Stimulated activated CD8-positive, alpha-beta memory T cell treated with anti-CD3 and anti-CD28 coated beads, Interleukin-12 subunit alpha, Interleukin-12 subunit beta, amount 100 ng/mL, for 24 hours (primary cell): ENCODE data around the gene GABRA1.

Source experiments
- DNase-seq: peaks from one replicate; pipeline ENCODE4 v3.0.0-alpha.2; 2020; ENCODE audit errors: extremely low read depth

The GABRA1 gene

DNA sequence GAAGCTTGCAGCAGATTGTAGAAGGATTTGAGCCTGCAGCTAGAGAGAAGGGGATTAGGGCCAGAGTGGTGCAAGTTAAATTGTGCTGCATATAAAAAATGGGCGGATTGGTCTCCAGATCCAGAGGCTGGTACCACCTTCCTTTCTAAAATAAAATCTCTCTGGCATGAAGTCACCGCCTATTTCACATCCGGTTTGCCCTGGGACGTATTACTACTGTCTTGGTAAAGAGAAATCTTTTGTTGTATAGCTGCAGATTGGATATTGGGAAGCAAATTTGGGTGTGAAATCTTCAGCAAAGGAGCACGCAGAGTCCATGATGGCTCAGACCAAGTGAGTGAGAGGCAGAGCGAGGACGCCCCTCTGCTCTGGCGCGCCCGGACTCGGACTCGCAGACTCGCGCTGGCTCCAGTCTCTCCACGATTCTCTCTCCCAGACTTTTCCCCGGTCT, at the start of gene GABRA1:
GABRA1 (plus strand) TSS at position 180 of the 451 bp plus-strand sequence. CDS start 2,691 bp downstream, outside the sequence.
- DNase-seq: no peak

DNA sequence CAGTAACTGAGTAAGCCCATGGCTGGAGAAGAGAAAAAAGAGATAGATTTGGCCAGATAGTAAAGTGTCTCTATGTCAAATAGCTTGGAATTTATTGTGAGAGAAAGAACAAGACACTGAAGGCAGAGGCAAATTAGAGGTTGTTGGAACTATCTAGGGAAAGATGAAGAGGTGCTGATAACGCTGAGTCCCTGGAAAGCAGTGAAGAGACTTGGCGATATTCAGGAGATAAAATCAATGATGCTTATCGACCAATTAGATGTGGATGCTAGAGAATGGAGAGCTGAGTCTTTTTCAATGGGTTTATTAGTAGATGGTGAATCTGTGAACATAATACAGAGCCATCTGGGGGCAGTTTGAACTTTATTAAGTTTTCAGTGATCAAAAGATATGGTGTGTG, 48.6 kb upstream of the GABRA1 start:
- no peak for DNase-seq

DNA sequence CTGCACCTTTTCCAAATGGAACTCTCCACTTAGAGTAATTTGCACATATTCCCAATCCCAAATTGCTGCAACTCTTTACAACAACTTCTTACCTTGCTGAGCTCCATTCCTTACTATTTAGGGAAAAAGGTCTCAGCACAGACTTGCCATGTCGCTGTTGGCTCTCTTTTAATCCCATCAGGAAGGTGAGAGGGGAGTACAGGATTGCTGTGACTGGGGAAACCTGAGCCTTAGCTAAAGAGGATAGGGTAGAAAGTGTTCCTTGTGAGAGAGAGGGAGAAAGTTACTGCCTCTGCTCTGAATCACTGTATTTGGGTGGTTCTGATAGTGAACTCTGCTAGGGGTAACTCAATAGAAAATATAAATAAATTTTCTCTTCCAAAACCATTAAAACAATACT, 43.7 kb upstream of the GABRA1 start:
- no peak for DNase-seq

DNA sequence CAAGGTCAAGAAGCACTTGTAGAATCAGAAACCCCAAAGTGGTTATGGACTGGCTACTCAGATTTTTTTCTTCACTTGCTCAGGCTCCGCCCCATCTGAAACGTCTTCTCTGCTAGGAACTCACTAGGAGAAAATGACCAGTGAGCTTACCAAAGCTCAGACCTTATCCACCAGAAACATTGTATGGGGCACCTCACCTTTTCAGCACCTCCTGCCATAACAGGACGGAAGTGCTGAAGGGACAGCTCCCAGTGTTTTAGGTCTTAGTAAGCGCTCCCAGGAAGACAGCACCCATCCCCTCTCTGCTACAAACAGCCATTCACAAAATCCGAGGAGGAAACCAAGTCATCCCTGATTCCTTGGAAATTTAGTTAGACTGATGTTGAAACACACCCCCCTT, 1.2 kb upstream of the GABRA1 start:
- DNase-seq: no peak

DNA sequence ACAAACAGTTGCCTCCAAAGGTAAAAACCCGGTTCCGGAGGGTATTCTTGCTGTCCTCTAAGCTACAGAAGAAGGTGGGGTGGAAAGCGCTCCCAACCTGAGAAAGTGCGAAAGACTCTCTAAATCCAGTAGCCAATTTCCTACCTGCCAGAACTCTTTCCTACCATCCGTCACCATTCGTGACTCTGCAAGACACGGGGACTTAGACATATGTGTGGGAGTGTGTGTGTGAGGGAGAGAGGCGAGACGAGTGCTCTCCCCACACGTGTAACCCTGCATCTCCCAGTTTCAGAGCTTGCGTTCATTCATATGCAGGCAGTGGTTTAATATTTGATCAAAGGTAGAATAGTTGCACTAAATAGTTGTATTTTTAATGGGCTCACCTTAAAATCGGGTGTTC, 473 bp upstream of the GABRA1 start:
- DNase-seq: no peak

DNA sequence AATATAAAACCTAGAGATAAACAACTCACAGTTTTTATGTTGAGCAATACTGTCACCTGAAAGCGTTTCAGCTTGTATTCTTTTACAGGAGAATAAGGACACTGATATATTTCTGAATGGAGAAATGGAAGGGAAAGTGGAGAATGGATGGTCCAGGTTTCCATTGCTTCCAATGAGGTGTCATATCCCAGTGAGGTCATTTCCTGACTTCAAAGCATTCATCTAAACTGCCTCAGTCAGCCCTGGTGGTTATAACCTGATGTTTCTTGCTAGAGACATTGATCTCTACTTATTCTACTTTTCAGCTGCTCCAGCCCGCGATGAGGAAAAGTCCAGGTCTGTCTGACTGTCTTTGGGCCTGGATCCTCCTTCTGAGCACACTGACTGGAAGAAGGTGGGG, 2.6 kb downstream of the GABRA1 start:
- no peak for DNase-seq

DNA sequence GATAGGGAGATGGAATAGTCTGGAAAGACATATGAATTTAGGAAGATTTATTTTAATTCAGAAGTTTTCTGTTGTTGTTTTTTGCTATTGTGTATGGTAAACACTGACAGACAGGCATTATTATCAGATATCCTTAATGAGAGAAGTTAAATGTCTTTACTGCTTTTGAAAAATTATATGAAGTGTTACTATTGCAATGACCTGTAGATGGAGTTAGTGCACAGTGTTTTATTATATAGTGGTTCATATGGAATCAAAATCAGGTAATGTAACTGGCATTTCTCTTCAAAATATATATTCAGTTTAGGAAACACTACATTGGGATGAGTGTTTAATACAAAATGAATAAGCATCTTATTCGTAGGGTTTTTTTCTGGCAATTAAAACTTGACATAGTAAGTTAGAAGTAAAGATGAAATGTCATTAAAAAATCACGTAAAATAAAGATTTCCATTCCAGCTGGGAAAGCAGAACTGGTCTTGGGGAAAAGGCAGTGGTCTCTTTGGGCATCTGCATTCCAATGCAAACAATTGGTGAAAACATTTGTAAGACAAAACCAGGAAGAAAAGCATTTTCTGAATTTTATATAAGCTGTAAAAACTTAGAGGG, 3.9 kb downstream of the GABRA1 start:
- no peak for DNase-seq

DNA sequence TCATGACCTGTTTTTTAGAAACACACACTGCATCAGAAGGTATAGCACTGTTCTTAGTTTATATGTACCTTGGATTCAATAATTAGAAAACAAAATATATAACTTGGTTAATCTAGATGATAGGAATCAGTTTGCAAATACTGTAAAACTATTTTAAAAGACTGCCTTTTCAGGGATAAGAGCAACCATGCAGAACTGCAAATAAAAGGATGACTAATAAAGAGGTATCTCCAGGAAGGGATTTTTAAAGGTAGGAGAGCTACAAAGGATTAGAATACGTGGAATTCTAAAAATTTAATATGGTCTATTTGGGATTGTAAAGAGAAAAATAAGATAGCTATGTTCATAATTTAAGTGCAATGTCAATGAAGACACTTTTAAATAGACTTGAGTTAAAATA, 9.4 kb downstream of the GABRA1 start:
- no peak for DNase-seq

DNA sequence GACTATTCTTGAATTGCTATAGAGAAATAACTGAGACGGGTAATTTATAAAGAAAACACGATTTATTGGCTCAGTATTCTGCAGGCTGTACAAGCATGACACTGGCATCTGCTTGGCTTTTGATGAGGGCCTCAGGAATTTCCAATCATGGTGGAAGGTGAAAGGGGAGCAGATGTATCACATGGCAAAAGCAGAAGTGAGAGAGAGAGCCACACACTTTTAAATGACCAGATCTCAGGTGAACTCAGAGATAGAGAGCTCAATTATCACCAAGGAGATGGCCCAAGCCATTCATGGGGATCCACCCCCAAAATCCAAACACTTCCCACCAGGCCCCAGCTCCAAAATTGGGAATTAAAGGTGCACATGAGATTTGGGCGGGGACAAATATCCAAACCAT, 15.3 kb downstream of the GABRA1 start:
- DNase-seq: no peak

DNA sequence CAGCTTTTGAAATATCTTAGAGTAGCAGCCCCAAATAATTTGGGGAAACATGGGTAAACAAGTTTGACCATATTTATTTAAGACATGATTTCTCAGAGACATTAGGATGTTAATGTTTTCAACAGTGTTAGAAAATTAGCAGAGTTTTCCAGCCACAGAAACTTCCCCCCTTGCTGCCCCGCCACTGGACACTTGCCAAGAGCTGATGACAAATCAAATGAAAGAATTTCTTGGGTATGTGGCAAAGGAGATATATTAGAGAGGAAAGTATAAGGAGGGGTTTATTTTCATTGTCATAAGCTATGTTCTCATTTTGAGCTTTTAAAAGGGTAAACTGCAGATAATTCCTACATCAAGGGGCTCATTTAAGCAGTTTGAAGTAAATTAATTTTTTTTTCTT, 15.9 kb downstream of the GABRA1 start:
- no peak for DNase-seq

DNA sequence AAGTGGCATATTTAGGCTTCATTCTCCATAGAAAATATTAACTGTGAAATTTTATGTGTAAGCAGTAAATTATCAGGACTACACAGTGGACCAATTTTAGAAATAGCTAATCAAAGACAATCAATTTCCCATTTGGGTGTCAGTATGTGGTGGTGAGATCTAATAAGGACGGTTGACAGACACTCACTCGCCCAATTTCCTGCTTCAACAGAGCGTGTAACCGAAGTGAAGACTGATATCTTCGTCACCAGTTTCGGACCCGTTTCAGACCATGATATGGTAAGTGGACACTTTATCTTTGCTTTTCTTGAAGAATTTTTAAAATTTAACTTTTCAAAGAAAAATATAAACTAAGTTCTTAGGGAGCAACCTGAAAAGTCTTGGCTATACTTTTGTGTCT, 17.6 kb downstream of the GABRA1 start:
- DNase-seq: no peak

DNA sequence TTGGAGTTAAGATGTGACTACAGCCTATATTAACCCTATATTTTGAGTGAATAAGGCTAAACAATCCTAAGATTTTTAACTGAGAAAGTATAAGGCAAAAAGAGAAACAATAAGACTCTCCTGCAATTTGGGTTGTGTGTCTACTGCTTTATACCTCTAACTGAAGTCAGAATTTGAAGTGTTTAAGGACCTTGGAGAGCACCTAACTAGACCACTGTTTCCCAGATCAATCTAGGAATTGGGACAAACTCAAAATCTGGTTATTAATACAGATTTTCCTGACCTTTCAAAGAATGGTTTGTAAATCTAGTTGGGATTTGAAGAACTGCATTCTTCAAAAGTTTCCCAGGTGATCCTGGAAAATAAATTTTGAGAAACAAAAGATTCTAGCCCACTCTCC, 42.1 kb downstream of the GABRA1 start:
- no peak for DNase-seq

DNA sequence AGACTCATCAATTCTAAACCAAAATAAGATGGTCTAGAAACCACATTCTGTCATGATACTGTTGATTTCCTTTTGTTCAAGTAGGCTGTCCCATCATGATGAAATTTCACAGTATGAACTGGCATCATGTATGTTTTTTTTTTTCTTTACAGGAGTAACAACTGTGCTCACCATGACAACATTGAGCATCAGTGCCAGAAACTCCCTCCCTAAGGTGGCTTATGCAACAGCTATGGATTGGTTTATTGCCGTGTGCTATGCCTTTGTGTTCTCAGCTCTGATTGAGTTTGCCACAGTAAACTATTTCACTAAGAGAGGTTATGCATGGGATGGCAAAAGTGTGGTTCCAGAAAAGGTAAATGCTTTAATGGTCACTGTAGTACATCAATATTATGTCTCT, 47.6 kb downstream of the GABRA1 start:
- DNase-seq: no peak

DNA sequence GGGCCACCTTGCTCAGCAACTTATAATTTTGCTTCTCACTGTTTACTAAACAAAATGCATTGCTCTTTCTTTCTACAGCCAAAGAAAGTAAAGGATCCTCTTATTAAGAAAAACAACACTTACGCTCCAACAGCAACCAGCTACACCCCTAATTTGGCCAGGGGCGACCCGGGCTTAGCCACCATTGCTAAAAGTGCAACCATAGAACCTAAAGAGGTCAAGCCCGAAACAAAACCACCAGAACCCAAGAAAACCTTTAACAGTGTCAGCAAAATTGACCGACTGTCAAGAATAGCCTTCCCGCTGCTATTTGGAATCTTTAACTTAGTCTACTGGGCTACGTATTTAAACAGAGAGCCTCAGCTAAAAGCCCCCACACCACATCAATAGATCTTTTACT, 49.1 kb downstream of the GABRA1 start:
- DNase-seq: no peak

DNA sequence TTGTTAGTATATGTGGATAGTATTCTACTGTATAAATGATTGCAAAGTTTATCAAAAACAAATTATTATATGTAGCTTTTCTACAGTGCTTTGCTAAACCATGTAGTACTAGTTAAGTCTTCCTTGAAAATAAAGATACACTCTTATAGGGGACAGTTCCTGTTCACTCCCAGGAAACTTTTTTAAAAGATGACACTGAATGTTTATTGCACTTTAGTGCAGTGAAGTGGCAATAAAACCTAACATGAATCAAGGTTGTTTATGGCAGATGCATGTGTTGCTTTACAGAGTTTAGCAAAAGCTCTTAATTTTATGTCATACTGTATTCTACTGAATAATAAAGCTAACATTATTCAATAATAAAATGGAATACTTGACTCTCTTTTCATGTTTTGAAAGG, 51.7 kb downstream of the GABRA1 start:
- no peak for DNase-seq

DNA sequence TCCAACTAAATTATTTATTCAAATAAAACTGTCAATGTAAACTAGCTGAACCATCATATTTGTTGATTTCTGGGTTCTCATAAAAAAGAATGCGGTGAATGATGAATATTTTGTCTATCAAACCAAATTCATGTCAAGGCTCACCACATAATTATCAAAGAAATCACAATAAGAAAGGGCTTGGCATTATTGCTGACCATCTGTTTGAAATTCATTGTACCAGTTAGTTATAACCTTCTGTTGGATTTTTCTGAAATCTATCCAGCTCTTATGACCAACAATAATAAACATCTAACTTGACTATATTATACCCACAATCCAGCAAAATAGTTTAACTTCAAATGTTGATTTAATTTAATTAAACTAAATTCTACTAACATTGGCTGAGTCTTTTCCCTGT, 53.1 kb downstream of the GABRA1 start:
- DNase-seq: no peak

DNA sequence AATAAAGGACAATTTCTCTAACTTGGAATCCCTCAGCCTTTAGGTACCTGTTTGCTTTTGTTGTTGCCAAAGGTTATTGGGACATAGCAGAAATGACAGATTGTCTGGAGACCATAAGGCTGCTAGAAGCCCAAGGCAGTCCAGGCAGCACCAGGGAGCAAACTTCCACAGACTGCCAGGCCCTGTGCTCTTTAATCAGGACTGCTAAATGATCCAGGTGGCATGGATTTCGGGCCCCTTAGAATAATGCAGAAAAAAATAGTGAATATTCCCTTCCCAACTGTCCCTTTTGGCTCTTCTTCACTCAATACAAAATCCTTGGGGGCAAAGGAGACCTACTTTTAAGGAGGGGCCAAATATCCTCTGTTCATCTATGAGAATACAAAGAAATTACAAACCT, 73.9 kb downstream of the GABRA1 start:
- DNase-seq: no peak

DNA sequence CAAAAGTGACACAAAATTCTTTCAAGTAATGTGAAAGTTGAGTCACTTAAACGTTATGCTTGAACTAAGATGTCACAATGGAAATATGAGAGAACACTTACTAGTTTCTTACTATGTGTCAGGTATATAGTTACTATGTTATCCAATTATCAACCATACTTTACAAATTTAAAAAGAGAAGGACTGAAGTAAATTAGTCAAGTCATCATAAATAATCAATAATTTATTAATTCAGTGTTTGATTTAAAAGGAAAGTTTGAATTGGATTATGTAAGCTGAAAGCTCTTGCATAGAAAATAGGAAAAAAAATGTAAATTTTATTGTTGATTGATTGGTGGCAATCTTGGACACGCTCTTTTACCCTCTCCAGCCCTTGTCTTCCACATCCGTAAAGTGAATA, 76.3 kb downstream of the GABRA1 start:
- no peak for DNase-seq

DNA sequence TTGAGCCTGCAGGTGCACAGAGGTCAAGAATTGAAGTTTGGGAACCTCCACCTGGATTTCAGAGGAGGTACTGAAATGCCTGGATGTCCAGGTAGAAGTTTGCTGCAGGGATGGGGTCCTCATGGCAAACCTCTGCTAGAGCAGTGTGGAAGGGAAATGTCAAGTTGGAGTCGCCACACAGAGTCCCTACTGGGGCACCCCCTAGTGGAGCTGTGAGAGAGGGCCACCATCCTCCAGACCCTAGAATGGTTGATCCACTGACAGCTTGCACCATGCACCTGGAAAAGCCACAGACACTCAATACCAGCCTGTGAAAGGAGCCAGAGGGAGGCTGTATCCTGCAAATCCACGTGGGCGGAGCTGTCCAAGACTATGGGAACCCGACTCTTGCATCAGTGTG, 78.0 kb downstream of the GABRA1 start:
- DNase-seq: no peak

DNA sequence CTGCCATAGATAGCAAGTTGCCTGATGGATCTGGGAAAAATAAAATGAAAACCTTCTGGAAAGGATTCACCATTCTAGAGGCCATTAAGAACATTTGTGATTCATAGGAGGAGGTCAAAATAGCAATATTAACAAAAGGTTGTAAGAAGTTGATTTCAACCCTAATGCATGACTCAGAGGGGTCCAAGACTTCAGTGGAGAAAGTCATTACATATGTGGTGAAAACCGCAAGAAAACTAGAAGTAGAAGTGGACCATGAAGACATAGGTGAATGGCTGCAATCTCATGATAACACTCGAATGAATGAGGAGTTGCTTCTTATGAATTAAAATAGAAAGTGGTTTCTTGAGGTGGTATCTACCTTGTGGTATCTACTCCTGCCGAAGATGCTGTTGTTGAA, 86.6 kb downstream of the GABRA1 start:
- DNase-seq: no peak

DNA sequence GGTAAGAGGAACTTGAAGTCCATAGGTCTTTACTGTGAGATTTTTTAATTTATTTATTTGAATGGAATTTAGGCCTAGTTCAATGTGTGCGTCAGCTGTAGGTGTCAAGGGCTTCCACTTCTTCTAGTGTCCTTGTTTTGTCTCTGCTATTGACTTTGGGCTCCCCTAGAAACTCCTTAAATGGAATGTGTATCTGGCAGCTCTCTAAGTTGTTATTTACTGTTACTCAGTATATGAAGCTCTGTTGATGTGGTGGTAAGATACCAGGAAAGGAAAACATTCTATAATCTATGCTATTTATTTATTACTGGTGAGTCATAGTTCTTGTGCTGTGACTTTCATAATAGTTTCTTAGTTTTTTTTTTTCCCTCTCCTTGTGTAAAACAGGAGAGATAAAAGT, 97.1 kb downstream of the GABRA1 start:
- DNase-seq: no peak

DNA sequence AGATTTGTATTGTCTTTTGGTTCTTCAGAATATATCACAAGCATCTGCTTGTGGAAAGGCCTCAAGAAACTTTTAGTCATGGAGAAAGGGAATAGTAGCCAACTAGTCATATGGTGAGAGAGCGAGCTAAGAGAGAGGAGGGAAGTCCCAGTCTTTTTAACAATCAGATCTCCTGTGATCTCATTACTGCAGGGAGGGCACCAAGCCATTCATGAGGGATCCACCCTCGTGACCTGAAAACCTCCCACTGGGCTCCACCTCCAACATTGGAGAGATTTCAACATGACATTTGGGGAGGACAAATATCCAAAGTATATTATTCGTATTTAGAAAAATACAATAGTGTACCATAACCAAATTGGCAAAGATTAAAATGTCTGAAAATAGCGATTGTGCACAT, 99.0 kb downstream of the GABRA1 start:
- no peak for DNase-seq
